K562 treated with DMSO at 1 percent for 4 hours (cell line): ENCODE measurements around the gene UBQLN1. TPM values are rescaled to one million over a fixed set of nuclear protein-coding genes. Genes with fewer than 3 reads are reported as not detected.

Experiments
- total RNA-seq: library from RNA; unstranded; fragments of 300-600 nt; gene quantifications from 2 replicates; pipeline ENCODE4 v1.2.3, GENCODE V29; 2022; ENCODE audit not compliant: insufficient read depth

UBQLN1 gene
- total RNA-seq, result 34.1 and 36.0 TPM in 2 replicates

GRCh38 chr9:83707768-83708514 lies at the start of gene UBQLN1:
Gene UBQLN1 (minus strand): TSS chr9:83707958. CDS start chr9:83707679, 279 bp downstream.

GRCh38 chr9:83622939-83623678 lies 84.6 kb downstream of the UBQLN1 start, which contains the start of gene IDNK:
Gene IDNK (plus strand): TSS chr9:83623143. CDS start chr9:83623172, 29 bp downstream.

Other genes starting within 250 kb of the UBQLN1 start
- gene FRMD3, start 169.6 kb downstream of the UBQLN1 start, total RNA-seq, result 0.37 and 0.57 TPM in 2 replicates
- gene IDNK, start 84.8 kb downstream of the UBQLN1 start, total RNA-seq, result not detected in 2 replicates
- gene GKAP1, start 109.8 kb upstream of the UBQLN1 start, total RNA-seq, result 5.8 and 7.4 TPM in 2 replicates
- gene KIF27, start 213.5 kb upstream of the UBQLN1 start, total RNA-seq, result 0.34 and 0.69 TPM in 2 replicates